Activated B cell treated with CpG ODN at 0.5 μM for 24 hours (primary cell): ENCODE results near the gene EDIL3. TPM values are rescaled to one million over a fixed set of nuclear protein-coding genes. Genes with fewer than 3 reads are reported as not detected.

Experiments used
- ATAC-seq: fragments of 200-7000 bp; cut with Tn5 transposase; one replicate; pipeline ENCODE4 v1.10.0; 2021; ENCODE audit warnings: low read depth, mild to moderate bottlenecking, moderate library complexity
- CTCF ChIA-PET: fragments of 350-600 bp; sonication (Branson Sonifier 250); formaldehyde crosslinking; loops from one replicate; lab custom pipeline; 2021; ENCODE audit warnings: antibody characterized with exemption; lab: Charles Lee
- POLR2A ChIA-PET: fragments of 350-600 bp; sonication (Branson Sonifier 250); formaldehyde crosslinking; loops from one replicate; lab custom pipeline; 2021; ENCODE audit warnings: antibody characterized with exemption; lab: Charles Lee
- DNase-seq: peaks from one replicate; pipeline ENCODE4 v3.0.0; 2022
- H3K27ac Mint-ChIP-seq: one replicate; pipeline ENCODE4 v1.8.0; 2020; ENCODE audit warnings: mixed read lengths
- H3K27me3 Mint-ChIP-seq: one replicate; pipeline ENCODE4 v1.8.0; 2021; ENCODE audit warnings: mixed read lengths
- H3K36me3 Mint-ChIP-seq: one replicate; pipeline ENCODE4 v1.8.0; 2021; ENCODE audit warnings: low read depth, mixed read lengths
- H3K4me1 Mint-ChIP-seq: one replicate; pipeline ENCODE4 v1.8.0; 2021; ENCODE audit warnings: mixed read lengths
- H3K4me3 Mint-ChIP-seq: one replicate; pipeline ENCODE4 v1.8.0; 2020; ENCODE audit warnings: mild to moderate bottlenecking, mixed read lengths
- H3K9me3 Mint-ChIP-seq: one replicate; pipeline ENCODE4 v1.8.0; 2020; ENCODE audit warnings: mixed read lengths
- CTCF ChIP-seq: fragments of 200-600 bp; IDR thresholded peaks from one replicate; pipeline ENCODE4 v1.8.0; 2022; ENCODE audit warnings: antibody characterized with exemption, mild to moderate bottlenecking
- intact Hi-C: fragments of 100-400 bp; cut with micrococcal nuclease; formaldehyde crosslinking; loops from one replicate; pipeline ENCODE4 v1.15.1; 2024
- total RNA-seq: library from RNA; stranded (reverse); gene quantifications from 2 replicates; pipeline ENCODE4 v1.2.3, GENCODE V29; 2022

EDIL3 gene
- total RNA-seq, 1 donor from 2014 or later, result not detected

- Mint-ChIP-seq H3K36me3 (no peaks in the 10 kb centered on the region), H3K4me1 (no peaks in the 10 kb centered on the region), H3K9me3 (no peaks in the 10 kb centered on the region), H3K27ac (no peak overlapping the region), H3K27me3 (no peaks in the 10 kb centered on the region), H3K4me3 (no peak overlapping the region)
- DNase-seq (no peak), ATAC-seq (no peak)
- POLR2A ChIA-PET, result no interaction called here
- CTCF ChIA-PET, result no interaction called here
- no peak for TF ChIP-seq CTCF
- intact Hi-C loops, result no loop called here
These were observed 368.6 kb downstream of the EDIL3 start for GRCh38 chr5:84016085-84016484.

- POLR2A ChIA-PET, result no interaction called here
- no peak for DNase-seq
- Mint-ChIP-seq H3K27me3 (no peaks in the 10 kb centered on the region), H3K4me1 (no peaks in the 10 kb centered on the region), H3K4me3 (no peak overlapping the region), H3K27ac (no peak overlapping the region), H3K36me3 (no peaks in the 10 kb centered on the region), H3K9me3 (no peaks in the 10 kb centered on the region)
- TF ChIP-seq CTCF, result no peak
- CTCF ChIA-PET, result no interaction called here
- ATAC-seq, result no peak
- intact Hi-C loops, result no loop called here
These were observed 369.7 kb downstream of the EDIL3 start for GRCh38 chr5:84014966-84015365.

GRCh38 chr5:83993803-83994202, 390.9 kb downstream of the EDIL3 start:
- DNase-seq, result no peak
- H3K4me3 Mint-ChIP-seq, result no peak overlapping the region
- no peak for TF ChIP-seq CTCF
- H3K27me3 Mint-ChIP-seq, result no peaks in the 10 kb centered on the region
- no peak overlapping the region for H3K27ac Mint-ChIP-seq
- no peaks in the 10 kb centered on the region for H3K4me1 Mint-ChIP-seq
- H3K9me3 Mint-ChIP-seq, result no peaks in the 10 kb centered on the region
- CTCF ChIA-PET, result no interaction called here
- ATAC-seq, result no peak
- intact Hi-C loops, result no loop called here
- POLR2A ChIA-PET, result no interaction called here
- no peaks in the 10 kb centered on the region for H3K36me3 Mint-ChIP-seq

GRCh38 chr5:83991566-83992224, 393.0 kb downstream of the EDIL3 start:
- ChIA-PET POLR2A (no interaction called here), CTCF (no interaction called here)
- H3K36me3 Mint-ChIP-seq, result no peaks in the 10 kb centered on the region
- no peaks in the 10 kb centered on the region for H3K27me3 Mint-ChIP-seq
- intact Hi-C loops, result no loop called here
- no peaks in the 10 kb centered on the region for H3K4me1 Mint-ChIP-seq
- ATAC-seq, result no peak
- H3K4me3 Mint-ChIP-seq, result no peak overlapping the region
- no peak for TF ChIP-seq CTCF
- no peak for DNase-seq
- H3K9me3 Mint-ChIP-seq, result no peaks in the 10 kb centered on the region
- no peak overlapping the region for H3K27ac Mint-ChIP-seq

GRCh38 chr5:83988293-83988685, 396.4 kb downstream of the EDIL3 start:
- DNase-seq (no peak), ATAC-seq (no peak)
- intact Hi-C loops, result no loop called here
- H3K9me3 Mint-ChIP-seq, result no peaks in the 10 kb centered on the region
- H3K27ac Mint-ChIP-seq, result no peak overlapping the region
- no peaks in the 10 kb centered on the region for H3K4me1 Mint-ChIP-seq
- H3K27me3 Mint-ChIP-seq, result no peaks in the 10 kb centered on the region
- no peak overlapping the region for H3K4me3 Mint-ChIP-seq
- ChIA-PET POLR2A (no interaction called here), CTCF (no interaction called here)
- TF ChIP-seq CTCF, result no peak
- no peaks in the 10 kb centered on the region for H3K36me3 Mint-ChIP-seq
